HG03139 (cell line): Measurements from ENCODE around the gene NAMPT.
"Not testable (repeated sequence)": the region's sequence is repeated elsewhere in the genome, so short reads cannot be mapped to it uniquely, and the experiment has no call there.

ENCODE experiments used
- ATAC-seq: cut with Tn5 transposase; IDR thresholded peaks from one replicate; pipeline ENCODE4 v1.9.1; 2021; ENCODE audit not compliant: unreplicated experiment

Gene NAMPT

DNA sequence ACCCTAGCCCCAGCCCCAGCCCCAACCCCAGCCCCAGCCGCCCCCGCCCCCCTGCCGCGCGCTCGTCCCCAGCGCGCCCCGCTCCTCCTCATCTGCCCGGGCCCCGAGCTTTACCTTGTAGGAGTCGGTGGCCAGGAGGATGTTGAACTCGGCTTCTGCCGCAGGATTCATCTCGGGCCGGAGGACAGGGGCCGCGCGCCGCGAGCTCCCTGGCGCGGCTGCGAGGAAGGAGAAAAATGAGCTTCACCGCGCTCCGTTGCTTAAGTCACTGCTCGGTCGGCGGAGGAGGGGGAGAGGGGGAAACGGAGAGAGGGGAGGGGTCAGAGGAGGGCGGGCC lies at the start of gene NAMPT:
TSS of gene NAMPT (minus strand) at position 270 of the 337 bp plus-strand sequence. CDS start at position 171, 99 bp downstream.
- no peak for ATAC-seq

DNA sequence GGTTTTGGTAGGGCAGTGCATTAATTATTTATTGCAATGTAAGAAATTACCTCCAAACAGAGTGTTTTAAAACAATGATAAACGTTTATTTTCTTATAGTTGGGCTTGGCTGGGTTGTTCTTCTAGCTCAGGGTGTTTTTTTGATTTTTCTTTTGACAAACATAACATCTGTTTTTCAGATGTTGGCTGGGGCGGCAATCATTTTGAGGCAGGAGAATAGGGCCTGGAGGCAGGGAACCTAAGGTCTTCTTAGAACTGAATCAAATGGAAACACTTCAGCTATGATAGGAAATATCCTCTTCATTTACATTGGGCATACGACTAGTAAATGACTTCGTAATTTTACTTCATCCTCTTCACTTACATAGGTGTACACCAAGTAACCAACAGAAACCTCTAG lies 47.4 kb upstream of the NAMPT start:
- no peak for ATAC-seq

DNA sequence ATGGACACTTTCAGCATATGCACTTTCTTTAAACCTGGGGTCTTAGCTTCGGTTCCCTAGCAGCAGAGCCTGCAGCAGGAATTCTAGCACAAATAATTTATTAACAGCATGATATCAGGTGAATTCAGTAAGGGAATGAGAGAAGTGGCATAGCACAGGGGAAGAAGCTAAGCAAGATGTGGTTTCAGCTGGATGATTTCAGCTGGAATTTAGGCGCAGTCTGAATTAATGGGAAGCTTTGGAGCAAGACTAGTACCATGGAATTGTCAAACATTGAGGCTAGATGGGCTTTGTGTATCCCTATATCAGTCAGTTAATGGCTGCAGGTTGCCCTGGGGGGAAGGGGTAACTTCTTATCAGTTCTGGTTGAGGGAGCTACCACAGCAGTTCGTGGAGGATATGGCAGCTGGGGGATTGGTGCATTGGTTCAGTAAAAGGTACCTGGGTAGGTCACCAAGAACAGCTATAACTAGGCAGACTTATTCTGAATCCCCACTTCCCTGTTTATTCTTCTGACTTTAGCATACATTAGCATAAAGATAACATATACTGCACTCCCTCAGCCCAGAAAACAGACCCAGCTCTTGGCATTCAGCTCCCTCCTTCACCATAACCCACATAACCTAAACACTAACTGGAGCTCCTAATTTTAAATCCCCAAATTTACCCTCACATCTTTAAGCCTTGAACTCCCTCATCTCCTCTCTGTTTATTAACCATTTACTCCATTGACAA lies 46.8 kb upstream of the NAMPT start:
- ATAC-seq = no peak

DNA sequence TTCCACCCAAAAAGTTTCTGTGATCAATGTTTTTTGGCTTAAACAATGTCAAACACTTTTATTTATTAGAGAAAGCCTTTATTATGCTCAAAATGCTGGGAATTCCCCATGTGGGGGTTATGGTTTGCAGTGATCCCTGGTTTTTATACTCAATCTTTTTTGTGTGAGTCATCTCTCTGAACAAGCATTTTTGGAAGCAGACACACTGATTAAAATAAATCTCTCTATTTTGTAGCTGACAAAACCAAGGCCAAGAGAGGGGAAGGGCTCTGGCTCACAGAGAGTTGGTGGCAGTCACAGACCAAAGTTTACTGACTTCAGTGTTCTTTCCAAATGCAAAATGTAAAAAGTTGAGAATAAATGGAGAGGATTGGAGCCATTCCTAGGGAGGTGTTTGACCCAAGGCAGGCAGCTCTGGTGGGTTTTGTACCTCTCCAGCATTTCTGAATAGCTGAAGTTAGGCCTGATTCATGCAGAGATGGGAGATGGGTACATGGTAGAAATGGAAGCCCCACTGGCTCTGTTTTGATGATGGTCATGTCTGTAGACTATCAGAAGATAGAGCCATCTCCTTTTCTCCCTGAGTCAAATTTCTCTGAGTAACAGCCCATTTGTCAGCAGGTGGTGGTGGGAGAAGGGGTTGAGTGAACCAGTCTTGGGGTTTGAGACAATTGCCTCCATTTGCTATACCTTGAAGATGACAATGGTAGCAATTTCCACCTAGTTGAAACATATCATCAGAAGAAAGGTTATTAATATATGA lies 45.4 kb upstream of the NAMPT start:
- no peak for ATAC-seq

DNA sequence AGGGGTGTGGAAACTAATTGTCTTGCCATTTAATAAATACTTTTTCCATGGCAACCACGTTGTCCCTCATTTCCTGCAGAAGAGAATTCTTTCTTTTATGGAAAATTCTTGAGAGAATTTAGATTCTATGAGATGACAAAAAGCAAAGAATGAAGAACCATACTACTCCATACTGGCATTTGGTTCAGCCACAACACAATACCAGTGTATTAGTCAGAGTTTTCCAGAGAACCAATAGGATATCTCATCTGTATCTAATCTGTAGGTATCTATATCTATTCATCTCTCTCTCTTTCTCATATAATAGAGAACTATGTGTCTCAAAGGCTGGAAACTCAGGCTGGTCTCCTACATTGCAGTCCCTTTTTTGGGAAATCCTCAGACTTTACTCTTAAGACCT lies 44.6 kb upstream of the NAMPT start:
- ATAC-seq = no peak

GRCh38 chr7:106327538-106328481 lies 43.0 kb upstream of the NAMPT start:
- ATAC-seq = no peak

- ATAC-seq = no peak
Measured at GRCh38 chr7:106326594-106327537, 42.1 kb upstream of the NAMPT start.

GRCh38 chr7:106324509-106324908 lies 39.7 kb upstream of the NAMPT start:
- not testable (repeated sequence) for ATAC-seq

GRCh38 chr7:106320254-106320770 lies 35.5 kb upstream of the NAMPT start:
- ATAC-seq = not testable (repeated sequence)

GRCh38 chr7:106318482-106318881 lies 33.7 kb upstream of the NAMPT start:
- ATAC-seq = no peak

DNA sequence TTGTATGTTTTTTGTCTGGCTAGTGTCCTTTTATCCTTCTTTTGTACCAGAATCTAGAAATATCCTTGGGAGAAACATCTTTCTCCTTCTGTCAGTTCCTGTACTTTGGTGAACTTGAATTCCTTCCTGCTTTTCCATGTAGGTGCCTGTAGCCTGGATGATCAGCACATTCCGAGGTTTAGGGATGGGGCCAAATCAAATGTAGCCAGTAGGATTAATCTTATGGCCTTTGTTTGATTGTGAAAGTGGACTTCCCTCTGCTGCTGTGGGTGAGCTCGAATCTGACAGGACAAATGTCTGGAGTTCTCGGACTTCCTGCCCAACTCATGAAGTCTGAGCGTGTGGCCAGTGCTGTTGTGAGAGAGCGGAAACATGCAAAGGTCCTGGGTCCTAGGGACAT lies 33.2 kb upstream of the NAMPT start:
- no peak for ATAC-seq

- ATAC-seq = no peak
Measured at GRCh38 chr7:106316947-106317346, 32.2 kb upstream of the NAMPT start.

DNA sequence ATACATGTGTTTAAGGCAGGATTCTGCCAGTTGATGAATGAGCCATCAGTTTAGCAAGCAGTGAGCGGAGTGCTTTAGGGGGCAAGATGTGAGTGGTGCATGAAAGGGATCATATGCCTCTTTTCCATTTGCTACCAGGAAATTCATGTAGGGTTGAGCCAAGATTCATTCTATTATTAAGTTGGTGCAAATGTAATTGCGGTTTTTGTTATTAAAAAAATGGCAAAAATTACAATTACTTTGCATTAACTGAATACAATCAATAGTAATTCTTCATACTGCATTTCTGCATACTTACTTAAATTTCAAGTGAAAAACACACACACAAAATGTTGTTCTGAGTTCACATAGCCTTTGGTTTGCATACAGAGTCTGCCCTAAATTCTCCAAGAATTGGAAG lies 30.1 kb upstream of the NAMPT start:
- no peak for ATAC-seq

DNA sequence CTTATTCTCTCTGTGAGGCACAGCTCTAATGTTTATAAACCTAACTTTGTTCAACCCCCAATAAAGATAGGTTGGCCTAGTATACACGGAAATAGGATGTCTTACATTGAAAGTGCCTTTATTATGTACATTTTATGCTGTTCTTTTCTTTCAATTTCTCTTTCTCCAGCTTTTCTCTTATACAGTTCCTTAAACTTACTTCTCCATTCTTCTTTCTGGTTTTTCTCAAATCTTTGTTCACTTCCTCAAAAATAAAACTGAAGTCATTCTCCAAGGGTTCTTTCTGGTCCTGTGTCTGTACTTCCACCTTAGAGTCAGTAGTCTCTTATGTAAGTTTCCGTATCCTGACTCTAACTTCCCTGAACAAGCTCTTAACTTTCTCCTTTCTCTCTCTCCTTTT lies 29.2 kb upstream of the NAMPT start:
- ATAC-seq = no peak

- ATAC-seq = no peak
Measured at GRCh38 chr7:106313456-106313901, 28.7 kb upstream of the NAMPT start.

GRCh38 chr7:106312906-106313305 lies 28.1 kb upstream of the NAMPT start:
- no peak for ATAC-seq

DNA sequence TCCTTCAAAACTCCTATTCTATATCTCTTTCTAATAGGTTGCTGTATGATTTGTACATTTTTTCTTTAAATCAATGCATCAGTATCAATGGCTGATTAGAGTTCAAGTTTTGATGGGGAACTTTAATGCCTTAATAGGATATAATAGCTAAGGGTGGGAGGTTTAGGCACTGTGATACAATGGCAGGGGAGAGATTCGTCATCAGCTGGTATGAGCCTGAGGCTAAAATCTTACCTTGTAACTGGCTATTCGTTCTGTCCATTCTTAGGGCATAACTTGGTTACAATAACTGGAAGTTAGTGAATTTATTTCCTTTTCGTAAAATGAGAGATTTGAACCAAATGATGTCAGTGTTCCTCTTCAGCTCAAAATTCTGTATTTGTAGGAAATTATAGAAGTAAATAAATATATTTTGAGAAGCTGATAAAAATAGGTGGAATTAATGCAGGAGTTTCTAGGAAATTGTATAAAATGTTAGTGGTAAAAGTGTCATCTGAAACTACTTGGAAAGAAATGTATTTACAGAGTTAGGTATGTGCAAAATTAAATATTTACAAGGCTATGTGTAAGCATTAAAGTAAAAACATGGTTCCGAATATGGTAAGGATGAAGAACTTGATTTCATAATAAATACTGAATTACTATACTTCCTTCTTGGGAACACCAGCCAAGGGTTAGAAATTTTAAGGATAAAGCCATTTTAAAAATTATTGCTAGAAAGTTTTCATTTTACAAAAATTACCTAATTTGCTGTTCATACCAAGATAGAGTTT lies 27.5 kb upstream of the NAMPT start:
- ATAC-seq = no peak

- no peak for ATAC-seq
Measured at GRCh38 chr7:106309362-106309761, 24.6 kb upstream of the NAMPT start.

- ATAC-seq = no peak
Measured at GRCh38 chr7:106306256-106306655, 21.5 kb upstream of the NAMPT start.
